Cerebellar cortex (tissue), 1 donor: ENCODE measurements around the gene SAMD4A.

Experiments used
- DNase-seq: peaks from one replicate; pipeline ENCODE4 v3.0.0-alpha.2; 2015; ENCODE audit warnings: low spot score

The SAMD4A gene

GRCh38 chr14:54566410-54567223, at the start of gene SAMD4A:
TSS of gene SAMD4A (plus strand) at chr14:54567128. CDS start at chr14:54567917, 789 bp downstream.
- peak; percentile 81 for DNase-seq

- DNase-seq = no peak
Measured at GRCh38 chr14:54524410-54524809, 42.5 kb upstream of the SAMD4A start.

- peak; percentile 31 for DNase-seq
Measured at GRCh38 chr14:54528973-54529372, 38.0 kb upstream of the SAMD4A start.

GRCh38 chr14:54529811-54530210, 37.1 kb upstream of the SAMD4A start:
- DNase-seq = no peak

GRCh38 chr14:54532111-54533012, 34.6 kb upstream of the SAMD4A start:
- DNase-seq = no peak

GRCh38 chr14:54533100-54533499, 33.8 kb upstream of the SAMD4A start:
- no peak for DNase-seq

- no peak for DNase-seq
Measured at GRCh38 chr14:54535126-54535525, 31.8 kb upstream of the SAMD4A start.

GRCh38 chr14:54535646-54536045, 31.3 kb upstream of the SAMD4A start:
- peak; percentile 15 for DNase-seq

- DNase-seq = no peak
Measured at GRCh38 chr14:54537651-54538050, 29.3 kb upstream of the SAMD4A start.

GRCh38 chr14:54538055-54538454, 28.9 kb upstream of the SAMD4A start:
- no peak for DNase-seq

- no peak for DNase-seq
Measured at GRCh38 chr14:54547583-54547982, 19.3 kb upstream of the SAMD4A start.

- no peak for DNase-seq
Measured at GRCh38 chr14:54548491-54548890, 18.4 kb upstream of the SAMD4A start.

- no peak for DNase-seq
Measured at GRCh38 chr14:54549862-54550261, 17.1 kb upstream of the SAMD4A start.

GRCh38 chr14:54550514-54550913, 16.4 kb upstream of the SAMD4A start:
- no peak for DNase-seq

- no peak for DNase-seq
Measured at GRCh38 chr14:54554401-54554800, 12.5 kb upstream of the SAMD4A start.

GRCh38 chr14:54555651-54556050, 11.3 kb upstream of the SAMD4A start:
- no peak for DNase-seq

- no peak for DNase-seq
Measured at GRCh38 chr14:54556535-54556934, 10.4 kb upstream of the SAMD4A start.

GRCh38 chr14:54562334-54562733, 4.6 kb upstream of the SAMD4A start:
- DNase-seq = no peak

- peak; percentile 75 for DNase-seq
Measured at GRCh38 chr14:54564071-54564867, 2.7 kb upstream of the SAMD4A start.

- DNase-seq = peak; percentile 78
Measured at GRCh38 chr14:54564868-54565784, 1.8 kb upstream of the SAMD4A start.
